H7 (cell line): ENCODE data around the gene RALB. TPM values are rescaled to one million over a fixed set of nuclear protein-coding genes. Genes with fewer than 3 reads are reported as not detected.
A peak's percentile ranks its signal among the peaks of the same experiment; 100 is the strongest.
"Not testable (repeated sequence)": the region's sequence is repeated elsewhere in the genome, so short reads cannot be mapped to it uniquely, and the experiment has no call there.

Experiments used
- DNase-seq: peaks from one replicate; pipeline ENCODE4 v3.0.0; 2012
- H3K27me3 ChIP-seq: 2 replicates; pipeline ENCODE4 v1.6.0; 2011; ENCODE audit warnings: mild to moderate bottlenecking, low read length; ENCODE audit not compliant: control insufficient read depth, insufficient read depth
- H3K36me3 ChIP-seq: replicated peaks from 2 replicates; pipeline ENCODE4 v1.5.1; 2011; ENCODE audit warnings: low read length; ENCODE audit not compliant: control insufficient read depth, insufficient read depth
- H3K4me3 ChIP-seq: 2 replicates; pipeline ENCODE4 v1.5.1; 2011; ENCODE audit warnings: low read depth, mild to moderate bottlenecking, control low read depth, low read length, moderate library complexity; ENCODE audit not compliant: insufficient read depth
- total RNA-seq: library from RNA; depleted of rRNA; stranded (reverse); fragments of >200 nt; shearing (Covaris generic); gene quantifications from 2 replicates; pipeline ENCODE4 v1.2.3, GENCODE V29; 2014

The RALB gene
- total RNA-seq, 1 experiment from 2014 or later: 13.5 TPM

DNA sequence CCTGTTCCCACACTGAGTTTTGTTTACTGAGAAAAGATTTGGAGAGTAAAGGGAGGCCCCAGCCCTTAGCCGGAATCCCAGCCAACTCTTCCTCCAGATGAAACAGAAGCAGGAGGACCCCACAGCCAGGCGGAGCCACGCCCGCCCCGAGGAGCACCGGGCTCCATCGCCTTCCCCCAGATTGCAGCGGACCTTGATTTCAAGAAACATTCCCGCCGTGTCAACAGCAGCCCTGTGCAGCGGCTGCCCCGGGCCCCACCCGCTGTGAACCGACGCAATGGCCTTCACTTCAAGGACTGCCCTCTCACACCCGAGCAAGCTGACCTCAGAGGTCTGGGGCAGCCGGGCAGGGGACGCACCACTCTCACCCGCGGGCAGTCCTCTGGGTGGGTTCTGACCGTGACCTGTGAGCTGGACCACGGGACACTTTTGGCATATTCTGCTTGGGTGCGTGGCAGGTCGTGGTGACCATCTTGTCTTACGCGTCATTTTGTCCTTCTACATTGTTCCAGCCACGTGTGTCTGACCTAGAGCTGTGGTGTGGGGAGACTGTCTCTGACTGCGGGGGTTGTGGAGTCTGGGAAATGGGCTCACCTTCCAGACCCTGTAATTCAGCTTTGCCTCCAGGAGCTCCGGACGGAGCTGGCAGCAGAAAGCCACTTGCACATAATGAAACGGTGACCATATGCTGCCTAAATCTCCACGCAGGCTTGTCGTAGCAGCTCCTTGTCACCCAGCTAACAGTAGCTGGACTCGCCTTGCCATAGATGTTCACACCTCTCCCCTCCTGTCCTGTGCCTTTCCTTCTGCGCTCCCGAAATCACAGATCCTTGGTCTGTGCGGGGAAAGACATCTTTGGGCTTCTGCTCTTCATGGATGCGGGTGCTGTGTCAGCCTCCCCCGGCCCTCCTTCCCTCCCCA lies 61.3 kb downstream of the RALB start:
- DNase-seq: peak; percentile 69
- peaks cover 17% of the 10 kb centered on the region for H3K27me3 ChIP-seq
- H3K4me3 ChIP-seq: no peak overlapping the region; the same call in 1 of the 2 replicates
- no peaks in the 10 kb centered on the region for H3K36me3 ChIP-seq

DNA sequence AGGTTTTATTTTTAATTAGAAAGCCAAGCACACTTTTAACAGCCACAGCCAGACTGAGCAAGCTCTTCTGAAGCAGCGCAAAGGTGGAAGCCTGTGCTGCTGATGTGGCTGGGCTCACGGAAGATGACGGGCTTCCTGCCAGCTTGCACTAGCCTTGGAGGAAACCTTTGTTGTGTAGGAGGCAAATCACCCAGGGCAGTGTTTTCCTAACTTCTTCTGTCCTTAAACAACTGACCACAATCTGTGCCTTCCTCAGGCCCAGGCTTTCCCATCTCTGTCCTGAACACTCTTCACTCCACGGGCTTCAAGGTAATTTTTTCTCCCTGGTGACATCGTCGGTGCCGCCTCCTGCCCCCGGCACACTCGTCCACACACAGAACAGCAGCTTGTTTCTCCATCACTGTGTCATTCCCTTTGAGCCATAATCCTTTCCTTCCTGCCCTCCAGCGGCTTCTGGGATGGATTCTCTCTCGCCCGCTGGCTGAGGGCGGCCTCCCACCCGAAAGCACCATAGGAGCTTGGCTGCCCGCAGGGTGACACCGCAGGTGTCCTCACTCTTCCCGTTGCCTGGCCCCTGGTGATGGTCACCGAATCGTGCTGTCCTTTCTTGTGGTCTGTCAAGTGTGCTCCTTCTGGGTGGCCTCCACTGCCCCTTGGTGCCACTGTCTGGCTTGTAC lies 62.2 kb downstream of the RALB start:
- H3K4me3 ChIP-seq: no peak overlapping the region
- H3K27me3 ChIP-seq: peaks cover 17% of the 10 kb centered on the region
- no peaks in the 10 kb centered on the region for H3K36me3 ChIP-seq
- peak; percentile 42 for DNase-seq

- H3K27me3 ChIP-seq: peaks cover 17% of the 10 kb centered on the region
- DNase-seq: peak; percentile 37
Measured at GRCh38 chr2:120315367-120316033, 62.8 kb downstream of the RALB start.

DNA sequence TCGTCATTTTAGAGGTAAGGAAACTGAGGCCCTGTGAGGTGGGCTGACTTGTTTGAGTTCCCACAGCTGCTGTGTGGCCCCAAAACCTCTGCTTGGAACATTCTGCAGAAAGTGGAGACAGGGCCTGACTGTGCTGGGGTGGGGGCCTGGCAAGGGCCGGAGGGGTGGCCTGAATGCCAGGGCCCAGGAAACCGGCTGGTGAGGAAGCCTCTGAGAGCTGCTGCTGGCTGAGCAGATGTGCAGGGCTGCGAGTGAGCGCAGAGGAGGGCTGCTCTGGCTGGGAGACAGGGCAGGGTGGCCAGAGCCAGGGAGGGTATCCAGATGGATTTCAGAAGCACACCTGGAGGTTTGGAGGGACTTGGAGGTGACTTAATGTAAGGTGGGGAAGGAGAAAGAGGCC lies 63.4 kb downstream of the RALB start:
- no peak for DNase-seq
- Histone ChIP-seq H3K4me3 (no peak overlapping the region), H3K36me3 (no peaks in the 10 kb centered on the region), H3K27me3 (peaks cover 17% of the 10 kb centered on the region)

More at GRCh38 chr2:120315367-120316033, 62.8 kb downstream of the RALB start:
- Histone ChIP-seq H3K4me3 (no peak overlapping the region), H3K36me3 (no peaks in the 10 kb centered on the region)

GRCh38 chr2:120316528-120317179 lies 64.0 kb downstream of the RALB start:
- no peaks in the 10 kb centered on the region for H3K36me3 ChIP-seq
- peaks cover 17% of the 10 kb centered on the region for H3K27me3 ChIP-seq
- DNase-seq: peak; percentile 55
- H3K4me3 ChIP-seq: no peak overlapping the region

DNA sequence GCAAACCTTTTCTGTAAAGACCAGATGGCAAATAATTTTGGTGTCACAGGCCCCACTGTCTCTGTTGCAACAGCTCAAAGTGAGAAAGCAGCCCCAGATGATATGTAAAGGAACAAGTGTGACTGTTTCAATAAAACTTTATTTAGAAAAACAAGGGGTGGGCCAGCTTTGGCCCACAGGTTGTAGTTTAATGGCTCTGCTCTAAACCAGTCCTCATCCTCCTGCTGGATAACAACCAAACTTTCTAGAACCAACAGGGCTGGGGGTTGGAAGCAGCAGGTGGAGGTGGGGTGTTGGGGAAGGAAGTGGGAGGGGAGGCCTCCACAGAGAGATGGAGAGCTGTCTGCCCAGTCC lies 64.5 kb downstream of the RALB start:
- H3K36me3 ChIP-seq: no peaks in the 10 kb centered on the region
- no peak overlapping the region for H3K4me3 ChIP-seq
- H3K27me3 ChIP-seq: peaks cover 15% of the 10 kb centered on the region
- no peak for DNase-seq

DNA sequence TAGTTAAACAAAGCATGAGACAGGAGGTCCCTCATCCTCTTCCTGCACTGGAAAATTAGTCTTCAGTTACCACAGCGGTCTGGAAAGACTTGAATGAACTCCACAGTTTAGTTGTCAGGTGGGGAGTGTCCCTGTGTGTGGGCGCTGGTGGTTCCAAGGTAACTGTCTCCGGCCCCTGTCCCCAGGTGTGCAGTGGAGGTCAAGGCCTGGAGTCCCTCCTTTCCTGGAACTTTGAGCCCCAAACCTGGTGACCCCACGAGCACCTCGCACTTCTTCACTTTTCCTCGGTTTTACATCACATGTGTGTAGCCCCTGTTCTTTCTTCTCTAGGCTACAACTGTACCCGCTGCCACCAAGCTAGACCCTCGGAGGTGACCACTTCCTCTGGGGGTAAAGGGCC lies 65.3 kb downstream of the RALB start:
- DNase-seq: no peak
- Histone ChIP-seq H3K36me3 (no peaks in the 10 kb centered on the region), H3K27me3 (peaks cover 10% of the 10 kb centered on the region), H3K4me3 (no peak overlapping the region)

DNA sequence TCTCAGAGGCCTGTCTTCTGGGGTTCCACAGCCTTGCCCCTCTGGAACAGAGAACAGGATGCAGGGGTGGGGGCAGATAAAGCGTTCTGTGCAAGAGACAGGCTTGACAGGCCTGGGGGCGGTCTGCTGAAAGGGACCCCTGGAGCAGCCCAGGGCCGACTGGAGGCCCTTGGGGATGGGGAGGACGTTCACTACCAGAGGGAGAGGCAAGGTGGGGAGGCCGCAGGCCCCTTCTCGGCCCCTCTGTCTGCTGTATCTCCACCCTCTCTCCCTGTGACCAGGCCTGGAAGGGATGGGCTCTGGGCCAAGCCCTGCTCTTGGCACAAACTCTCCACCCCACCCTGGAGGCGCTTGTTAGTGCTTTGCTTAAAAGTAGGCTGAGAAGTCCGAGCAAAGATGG lies 66.0 kb downstream of the RALB start:
- Histone ChIP-seq H3K4me3 (no peak overlapping the region), H3K36me3 (no peaks in the 10 kb centered on the region), H3K27me3 (peaks cover 7% of the 10 kb centered on the region)
- peak; percentile 42 for DNase-seq

DNA sequence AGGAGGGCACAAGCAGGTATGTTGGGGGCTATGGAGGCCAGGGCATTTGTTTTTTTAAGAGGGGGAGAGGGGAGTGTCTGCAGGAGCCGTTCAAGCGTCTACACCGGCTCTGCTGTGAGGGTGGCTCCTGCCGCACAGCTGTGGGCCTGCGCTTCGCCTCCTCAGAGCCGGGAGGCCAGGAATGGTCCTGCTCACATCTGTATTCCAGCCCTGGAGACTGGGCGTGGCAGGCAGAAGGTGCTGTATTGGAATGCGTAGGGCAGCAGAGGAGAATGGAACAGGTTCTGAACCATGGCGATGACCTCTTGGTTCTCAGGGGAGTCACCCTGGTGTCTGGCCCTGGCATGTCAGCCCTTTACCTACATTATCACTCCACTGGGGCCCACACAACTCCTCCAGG lies 66.5 kb downstream of the RALB start:
- H3K4me3 ChIP-seq: no peak overlapping the region
- H3K27me3 ChIP-seq: peaks cover 3% of the 10 kb centered on the region
- peak; percentile 45 for DNase-seq
- no peaks in the 10 kb centered on the region for H3K36me3 ChIP-seq

DNA sequence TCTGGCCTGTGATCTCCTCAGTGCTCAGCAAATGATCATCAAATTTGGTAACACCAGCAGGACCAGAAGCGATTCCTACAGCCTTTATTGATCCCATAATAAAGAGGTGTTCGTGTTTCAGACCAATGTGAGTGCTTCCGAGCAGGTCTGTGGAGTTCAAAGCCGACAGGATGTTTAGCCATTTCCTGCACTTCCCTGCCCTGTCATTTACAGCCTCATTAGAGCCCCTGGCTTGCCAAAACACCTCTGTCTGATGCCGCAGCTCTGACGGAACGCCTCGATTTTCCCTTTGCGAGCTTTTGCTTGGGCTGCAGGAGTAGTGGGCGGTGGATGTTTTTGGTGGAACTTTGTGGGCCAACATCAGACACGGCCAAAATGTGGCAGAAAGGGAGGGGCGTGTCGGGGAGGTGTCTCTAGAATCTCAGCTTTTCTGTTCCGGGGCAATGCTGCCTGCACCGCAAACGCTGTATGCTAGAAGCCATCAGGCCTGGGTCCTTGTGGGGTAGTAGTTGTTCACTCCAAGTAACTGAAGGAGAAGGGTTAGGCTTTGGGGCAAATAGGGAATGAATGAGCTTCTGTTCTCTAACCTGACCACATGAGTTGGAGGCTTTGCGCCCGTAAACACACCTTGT lies 67.2 kb downstream of the RALB start:
- H3K27me3 ChIP-seq: peaks cover 1% of the 10 kb centered on the region
- no peak for DNase-seq
- no peak overlapping the region for H3K4me3 ChIP-seq
- no peaks in the 10 kb centered on the region for H3K36me3 ChIP-seq

DNA sequence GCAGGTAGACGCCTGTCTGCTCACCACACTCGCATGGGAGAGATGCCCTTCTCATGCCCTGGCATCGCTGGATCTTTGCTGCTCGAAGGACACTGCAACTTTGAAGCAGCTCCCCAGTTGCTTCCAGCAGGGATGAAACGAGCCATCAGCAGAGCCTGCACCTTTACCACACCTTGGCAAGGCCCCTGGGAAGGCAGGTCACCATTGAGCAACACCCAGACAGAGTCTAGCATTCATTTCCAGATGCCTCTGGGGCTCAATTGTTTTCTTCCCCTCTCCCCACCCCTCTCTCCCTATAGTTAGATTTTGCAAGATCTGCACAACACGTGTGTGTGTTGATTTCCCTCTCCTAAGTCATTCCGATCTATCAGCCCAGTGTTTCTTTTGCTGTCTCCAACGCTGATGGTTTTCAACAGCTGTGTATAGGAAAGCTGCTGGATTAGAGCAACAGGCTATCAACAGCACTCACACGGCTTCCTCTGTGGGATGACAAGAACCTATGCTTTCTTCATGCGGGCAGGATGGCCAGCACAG lies 67.7 kb downstream of the RALB start:
- H3K4me3 ChIP-seq: no peak overlapping the region
- no peaks in the 10 kb centered on the region for H3K36me3 ChIP-seq
- H3K27me3 ChIP-seq: peaks cover 1% of the 10 kb centered on the region
- DNase-seq: no peak

- H3K36me3 ChIP-seq, DNase-seq, H3K27me3 ChIP-seq, H3K4me3 ChIP-seq: not testable (repeated sequence)
Measured at GRCh38 chr2:120320887-120321556, 68.4 kb downstream of the RALB start.

DNA sequence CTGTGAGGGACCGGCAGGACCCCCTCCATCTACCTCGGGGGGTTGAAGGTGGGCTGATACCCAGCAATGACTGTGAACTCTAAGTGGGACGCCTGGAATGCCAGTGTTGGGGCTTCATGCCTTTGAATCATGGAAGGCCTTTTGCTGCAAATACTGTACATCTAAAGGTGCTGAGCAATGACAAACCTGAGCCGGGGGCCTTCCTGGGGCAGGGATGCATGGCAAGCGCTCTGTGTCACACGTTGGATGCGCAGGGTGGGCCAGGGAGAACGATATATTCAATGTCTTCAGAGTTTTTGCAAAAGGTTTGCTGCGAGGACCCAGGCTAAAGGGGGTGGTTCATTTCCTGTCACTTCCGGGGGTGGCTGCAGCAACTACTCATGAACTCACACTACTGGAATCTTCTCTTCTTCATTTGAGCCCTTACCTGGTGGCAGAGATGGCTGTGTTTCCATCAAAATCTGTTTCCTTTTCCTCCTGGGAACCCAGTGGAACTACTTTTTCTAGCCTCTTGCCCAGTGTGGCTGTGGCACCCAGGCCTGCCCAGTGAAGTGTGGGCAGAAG lies 69.2 kb downstream of the RALB start:
- H3K36me3 ChIP-seq: no peaks in the 10 kb centered on the region
- H3K4me3 ChIP-seq: no peak overlapping the region
- H3K27me3 ChIP-seq: no peaks in the 10 kb centered on the region; the same call in 1 of the 2 replicates
- DNase-seq: no peak
